ENCODE measurements around the gene PSME1.

DNA sequence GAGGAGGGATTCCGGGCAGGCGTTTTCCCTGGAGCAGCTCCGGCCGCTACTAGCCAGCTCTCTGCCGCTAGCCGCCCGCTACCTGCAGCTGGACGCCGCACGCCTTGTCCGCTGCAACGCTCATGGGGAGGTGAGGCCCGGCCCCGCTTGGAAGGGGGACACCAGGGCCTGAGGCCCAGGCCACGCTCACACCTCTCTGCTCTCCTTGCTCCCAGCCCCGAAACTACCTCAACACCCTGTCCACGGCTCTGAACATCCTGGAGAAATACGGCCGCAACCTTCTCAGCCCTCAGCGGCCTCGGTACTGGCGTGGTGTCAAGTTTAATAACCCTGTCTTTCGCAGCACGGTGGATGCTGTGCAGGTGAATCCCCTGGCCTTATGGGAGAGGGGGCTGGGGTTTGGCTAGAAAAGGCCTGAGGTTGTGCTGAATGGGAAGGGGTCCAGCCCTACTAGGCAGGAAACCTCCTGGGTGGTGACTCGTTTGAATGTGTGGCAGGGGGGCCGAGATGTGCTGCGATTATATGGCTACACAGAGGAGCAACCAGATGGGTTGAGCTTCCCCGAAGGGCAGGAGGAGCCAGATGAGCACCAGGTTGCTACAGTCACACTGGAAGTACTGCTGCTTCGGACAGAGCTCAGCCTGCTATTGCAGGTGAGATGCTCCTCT, 11.9 kb downstream of the PSME1 start:
- TF ChIP-seq, protein P1, sequence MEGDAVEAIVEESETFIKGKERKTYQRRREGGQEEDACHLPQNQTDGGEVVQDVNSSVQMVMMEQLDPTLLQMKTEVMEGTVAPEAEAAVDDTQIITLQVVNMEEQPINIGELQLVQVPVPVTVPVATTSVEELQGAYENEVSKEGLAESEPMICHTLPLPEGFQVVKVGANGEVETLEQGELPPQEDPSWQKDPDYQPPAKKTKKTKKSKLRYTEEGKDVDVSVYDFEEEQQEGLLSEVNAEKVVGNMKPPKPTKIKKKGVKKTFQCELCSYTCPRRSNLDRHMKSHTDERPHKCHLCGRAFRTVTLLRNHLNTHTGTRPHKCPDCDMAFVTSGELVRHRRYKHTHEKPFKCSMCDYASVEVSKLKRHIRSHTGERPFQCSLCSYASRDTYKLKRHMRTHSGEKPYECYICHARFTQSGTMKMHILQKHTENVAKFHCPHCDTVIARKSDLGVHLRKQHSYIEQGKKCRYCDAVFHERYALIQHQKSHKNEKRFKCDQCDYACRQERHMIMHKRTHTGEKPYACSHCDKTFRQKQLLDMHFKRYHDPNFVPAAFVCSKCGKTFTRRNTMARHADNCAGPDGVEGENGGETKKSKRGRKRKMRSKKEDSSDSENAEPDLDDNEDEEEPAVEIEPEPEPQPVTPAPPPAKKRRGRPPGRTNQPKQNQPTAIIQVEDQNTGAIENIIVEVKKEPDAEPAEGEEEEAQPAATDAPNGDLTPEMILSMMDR (optimal IDR thresholded peaks at IDR 0.05 in 1 of 3, IDR thresholded peaks at IDR 0.05 in 1 of 3, conservative IDR thresholded peaks at IDR 0.05 in 1 of 3; ENCODE audit: extremely low read depth in 1 of 3, insufficient read depth in 2 of 3, low read length in 3 of 3): no peak
- no peak for TF ChIP-seq EZH2 (IDR thresholded peaks at IDR 0.05; ENCODE audit: low read length)

Measured in keratinocyte (primary cell).